Neural crest cell (in vitro differentiated cells): ENCODE measurements around the gene CLMP. TPM values are rescaled to one million over a fixed set of nuclear protein-coding genes. Genes with fewer than 3 reads are reported as not detected.

Experiments
- DNase-seq: peaks from one replicate; pipeline ENCODE4 v3.0.0; 2021; ENCODE audit warnings: low read depth, mixed read lengths, low spot score
- H3K27ac Mint-ChIP-seq: one replicate; pipeline ENCODE4 v1.8.0; 2021; ENCODE audit warnings: mild to moderate bottlenecking, mixed read lengths; ENCODE audit not compliant: unreplicated experiment
- H3K27me3 Mint-ChIP-seq: 2 replicates; pipeline ENCODE4 v1.8.0; 2021; ENCODE audit warnings: low read depth, mild to moderate bottlenecking, mixed read lengths
- H3K36me3 Mint-ChIP-seq: 2 replicates; pipeline ENCODE4 v1.8.0; 2021; ENCODE audit warnings: low read depth, mild to moderate bottlenecking, mixed read lengths
- H3K4me1 Mint-ChIP-seq: 2 replicates; pipeline ENCODE4 v1.8.0; 2021; ENCODE audit warnings: mixed read lengths
- H3K4me3 Mint-ChIP-seq: one replicate; pipeline ENCODE4 v1.8.0; 2021; ENCODE audit warnings: mild to moderate bottlenecking, mixed read lengths
- H3K9me3 Mint-ChIP-seq: 2 replicates; pipeline ENCODE4 v1.8.0; 2021; ENCODE audit warnings: mixed read lengths
- CTCF ChIP-seq: fragments of 200-600 bp; sonication (generic); conservative IDR thresholded peaks from 2 replicates; pipeline ENCODE4 v1.5.0; 2021; ENCODE audit warnings: antibody characterized with exemption, mild to moderate bottlenecking
- total RNA-seq: library from RNA; stranded (reverse); gene quantifications from 2 replicates; pipeline ENCODE4 v1.2.1, GENCODE V29; 2021

The CLMP gene
- total RNA-seq, 1 donor from 2014 or later = 4.3 TPM

GRCh38 chr11:123233280-123233974 lies 38.4 kb upstream of the CLMP start:
- Mint-ChIP-seq H3K27me3 (peaks cover 2% of the 10 kb centered on the region), H3K27ac (no peak overlapping the region)
- DNase-seq = no peak

DNA sequence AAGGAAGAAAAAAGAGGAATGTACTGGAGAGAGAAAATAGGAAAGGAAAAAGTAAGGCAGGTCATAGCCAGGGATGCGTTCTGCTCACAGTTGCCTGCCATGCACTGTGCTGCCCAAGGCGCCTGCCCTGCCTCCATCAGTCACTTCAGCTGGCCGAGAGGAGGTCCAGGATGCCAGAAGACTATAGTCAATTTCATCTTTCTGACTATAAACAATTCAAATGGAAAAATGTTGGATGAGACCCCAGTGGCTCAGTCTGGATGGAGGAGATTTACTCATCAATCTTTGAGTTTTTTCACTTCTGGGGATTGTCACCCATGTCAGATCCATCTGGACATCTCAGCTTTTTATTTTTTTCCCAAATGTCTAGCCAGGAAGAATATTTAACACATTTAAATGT lies 36.7 kb upstream of the CLMP start:
- H3K4me1 Mint-ChIP-seq = peaks cover 30% of the 10 kb centered on the region
- peaks cover 2% of the 10 kb centered on the region for H3K27me3 Mint-ChIP-seq
- H3K4me3 Mint-ChIP-seq = no peak overlapping the region
- H3K27ac Mint-ChIP-seq = no peak overlapping the region
- H3K36me3 Mint-ChIP-seq = no peaks in the 10 kb centered on the region
- H3K9me3 Mint-ChIP-seq = no peaks in the 10 kb centered on the region
- no peak for DNase-seq
- no peak for TF ChIP-seq CTCF

More at GRCh38 chr11:123233280-123233974, 38.4 kb upstream of the CLMP start:
- H3K4me3 Mint-ChIP-seq = no peak overlapping the region
- no peaks in the 10 kb centered on the region for H3K9me3 Mint-ChIP-seq
- no peaks in the 10 kb centered on the region for H3K36me3 Mint-ChIP-seq
- no peak for TF ChIP-seq CTCF
- H3K4me1 Mint-ChIP-seq = peaks cover 17% of the 10 kb centered on the region

DNA sequence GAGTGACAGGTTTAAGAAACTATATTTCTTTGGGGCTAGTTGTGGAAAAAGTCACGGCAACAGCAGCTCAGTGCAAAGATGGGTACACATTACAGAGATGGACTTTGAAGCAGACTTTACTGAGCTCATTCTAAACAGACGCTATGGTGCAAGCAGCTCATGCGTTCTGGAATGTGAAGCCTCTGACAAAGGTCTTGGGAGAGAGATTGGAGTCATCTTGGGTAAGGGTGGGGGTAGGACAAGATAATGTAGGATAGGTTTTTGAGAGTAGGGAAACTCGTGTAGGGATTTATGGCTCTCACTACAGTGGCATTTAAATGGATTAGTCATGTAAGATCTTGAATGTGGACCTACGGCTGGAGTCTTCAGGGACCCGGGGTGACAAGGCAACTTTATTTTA lies 36.2 kb upstream of the CLMP start:
- TF ChIP-seq CTCF = no peak
- H3K4me3 Mint-ChIP-seq = no peak overlapping the region
- peaks cover 2% of the 10 kb centered on the region for H3K27me3 Mint-ChIP-seq
- H3K27ac Mint-ChIP-seq = no peak overlapping the region
- H3K36me3 Mint-ChIP-seq = no peaks in the 10 kb centered on the region
- H3K9me3 Mint-ChIP-seq = no peaks in the 10 kb centered on the region
- no peak for DNase-seq
- peaks cover 30% of the 10 kb centered on the region for H3K4me1 Mint-ChIP-seq

- Mint-ChIP-seq H3K9me3 (no peaks in the 10 kb centered on the region), H3K4me3 (no peak overlapping the region), H3K36me3 (no peaks in the 10 kb centered on the region), H3K27me3 (peaks cover 2% of the 10 kb centered on the region), H3K4me1 (peaks cover 30% of the 10 kb centered on the region), H3K27ac (no peak overlapping the region)
- no peak for TF ChIP-seq CTCF
- no peak for DNase-seq
Measured at GRCh38 chr11:123230346-123230745, 35.3 kb upstream of the CLMP start.

- Mint-ChIP-seq H3K36me3 (no peaks in the 10 kb centered on the region), H3K9me3 (no peaks in the 10 kb centered on the region), H3K27me3 (peaks cover 2% of the 10 kb centered on the region), H3K4me1 (peaks cover 37% of the 10 kb centered on the region), H3K4me3 (no peak overlapping the region), H3K27ac (no peak overlapping the region)
- no peak for TF ChIP-seq CTCF
- no peak for DNase-seq
Measured at GRCh38 chr11:123228496-123229163, 33.6 kb upstream of the CLMP start.
